ENCODE results near the gene TBC1D25.
"Not testable (repeated sequence)": the region's sequence is repeated elsewhere in the genome, so short reads cannot be mapped to it uniquely, and the experiment has no call there.

TBC1D25 gene

GRCh38 chrX:48540480-48540879 is 966 bp downstream of the TBC1D25 start:
- H3K4me3 ChIP-seq (ENCODE audit: low read depth, low read length): peak overlapping the region; percentile 72
- no peak for TF ChIP-seq CTCF (IDR thresholded peaks at IDR 0.05; ENCODE audit: low read depth, low read length)

- H3K4me3 ChIP-seq (ENCODE audit: low read depth, low read length): no peak overlapping the region
- TF ChIP-seq CTCF (IDR thresholded peaks at IDR 0.05; ENCODE audit: low read depth, low read length): no peak
Measured at GRCh38 chrX:48541140-48541814, 1.8 kb downstream of the TBC1D25 start.

- TF ChIP-seq CTCF (IDR thresholded peaks at IDR 0.05; ENCODE audit: low read depth, low read length): no peak
- no peak overlapping the region for H3K4me3 ChIP-seq (ENCODE audit: low read depth, low read length)
Measured at GRCh38 chrX:48548871-48549270, 9.4 kb downstream of the TBC1D25 start.

GRCh38 chrX:48555731-48556325 is 16.3 kb downstream of the TBC1D25 start:
- not testable (repeated sequence) for H3K4me3 ChIP-seq (ENCODE audit: low read depth, low read length)

- no peak for TF ChIP-seq CTCF (IDR thresholded peaks at IDR 0.05; ENCODE audit: low read depth, low read length)
- H3K4me3 ChIP-seq (ENCODE audit: low read depth, low read length): no peak overlapping the region
Measured at GRCh38 chrX:48558271-48558670, 18.8 kb downstream of the TBC1D25 start.

- TF ChIP-seq CTCF (IDR thresholded peaks at IDR 0.05; ENCODE audit: low read depth, low read length): no peak
- H3K4me3 ChIP-seq (ENCODE audit: low read depth, low read length): no peak overlapping the region
Measured at GRCh38 chrX:48559636-48560035, 20.1 kb downstream of the TBC1D25 start.

GRCh38 chrX:48560056-48560455 is 20.5 kb downstream of the TBC1D25 start:
- no peak for TF ChIP-seq CTCF (IDR thresholded peaks at IDR 0.05; ENCODE audit: low read depth, low read length)

GRCh38 chrX:48560681-48561080 is 21.2 kb downstream of the TBC1D25 start:
- TF ChIP-seq CTCF (IDR thresholded peaks at IDR 0.05; ENCODE audit: low read depth, low read length): no peak
- no peak overlapping the region for H3K4me3 ChIP-seq (ENCODE audit: low read depth, low read length)

More at GRCh38 chrX:48560056-48560455, 20.5 kb downstream of the TBC1D25 start:
- no peak overlapping the region for H3K4me3 ChIP-seq (ENCODE audit: low read depth, low read length)

Measured in WI38 (cell line).